HL-60 (cell line): ENCODE measurements around the gene RHOBTB1.

Experiments
- DNase-seq, 2 experiments: peaks; one replicate each; pipeline ENCODE4 v3.0.0-alpha.2; 2010 to 2020; ENCODE audit warnings: low read depth in 1 of 2, low spot score in 1 of 2
- H3K27ac ChIP-seq: fragments of 250-450 bp; sonication (Bioruptor Pico); replicated peaks from 2 replicates; pipeline ENCODE4 v1.5.1; 2020; ENCODE audit warnings: mild to moderate bottlenecking, moderate library complexity
- H3K27me3 ChIP-seq: fragments of 250-450 bp; sonication (Bioruptor Pico); 2 replicates; pipeline ENCODE4 v1.5.1; 2021; ENCODE audit warnings: mild to moderate bottlenecking, moderate library complexity; ENCODE audit not compliant: insufficient read depth, poor library complexity, severe bottlenecking
- H3K4me3 ChIP-seq: replicated peaks from 2 replicates; pipeline ENCODE4 v1.5.1; 2011; ENCODE audit warnings: mild to moderate bottlenecking, control low read depth, low read length; ENCODE audit not compliant: insufficient read depth
- GABPA ChIP-seq: IDR thresholded peaks from 2 replicates; pipeline ENCODE4 v1.6.1; 2012; ENCODE audit warnings: low read depth
- POLR2AphosphoS5 ChIP-seq: IDR thresholded peaks from 2 replicates; pipeline ENCODE4 v1.6.1; 2012; ENCODE audit warnings: low read depth
- REST ChIP-seq: IDR thresholded peaks from 2 replicates; pipeline ENCODE4 v1.6.1; 2012; ENCODE audit warnings: low read depth; ENCODE audit not compliant: insufficient replicate concordance
- SPI1 ChIP-seq: IDR thresholded peaks from 2 replicates; pipeline ENCODE4 v1.6.1; 2012; ENCODE audit warnings: low read depth, mild to moderate bottlenecking, borderline replicate concordance
- TF ChIP-seq, protein P1 (sequence below): IDR thresholded peaks from one replicate; pipeline ENCODE4 v1.5.1; 2011; ENCODE audit warnings: low read length, control low read depth, inconsistent platforms; ENCODE audit not compliant: insufficient read depth

Gene RHOBTB1

GRCh38 chr10:60828489-60828852, 115.5 kb downstream of the RHOBTB1 start:
- H3K27ac ChIP-seq, result no peak overlapping the region
- TF ChIP-seq SPI1 (no peak), POLR2AphosphoS5 (no peak), GABPA (no peak), REST (no peak)
- TF ChIP-seq, protein P1, sequence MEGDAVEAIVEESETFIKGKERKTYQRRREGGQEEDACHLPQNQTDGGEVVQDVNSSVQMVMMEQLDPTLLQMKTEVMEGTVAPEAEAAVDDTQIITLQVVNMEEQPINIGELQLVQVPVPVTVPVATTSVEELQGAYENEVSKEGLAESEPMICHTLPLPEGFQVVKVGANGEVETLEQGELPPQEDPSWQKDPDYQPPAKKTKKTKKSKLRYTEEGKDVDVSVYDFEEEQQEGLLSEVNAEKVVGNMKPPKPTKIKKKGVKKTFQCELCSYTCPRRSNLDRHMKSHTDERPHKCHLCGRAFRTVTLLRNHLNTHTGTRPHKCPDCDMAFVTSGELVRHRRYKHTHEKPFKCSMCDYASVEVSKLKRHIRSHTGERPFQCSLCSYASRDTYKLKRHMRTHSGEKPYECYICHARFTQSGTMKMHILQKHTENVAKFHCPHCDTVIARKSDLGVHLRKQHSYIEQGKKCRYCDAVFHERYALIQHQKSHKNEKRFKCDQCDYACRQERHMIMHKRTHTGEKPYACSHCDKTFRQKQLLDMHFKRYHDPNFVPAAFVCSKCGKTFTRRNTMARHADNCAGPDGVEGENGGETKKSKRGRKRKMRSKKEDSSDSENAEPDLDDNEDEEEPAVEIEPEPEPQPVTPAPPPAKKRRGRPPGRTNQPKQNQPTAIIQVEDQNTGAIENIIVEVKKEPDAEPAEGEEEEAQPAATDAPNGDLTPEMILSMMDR, result no peak
- no peak for DNase-seq
- H3K4me3 ChIP-seq, result no peak overlapping the region
- H3K27me3 ChIP-seq, result peaks cover under 1% of the 10 kb centered on the region

- no peak for DNase-seq
- Histone ChIP-seq H3K27me3 (no peaks in the 10 kb centered on the region), H3K4me3 (no peak overlapping the region), H3K27ac (no peak overlapping the region)
- TF ChIP-seq, protein P1, result no peak
- TF ChIP-seq SPI1 (no peak), REST (no peak)
These were observed 116.0 kb downstream of the RHOBTB1 start for GRCh38 chr10:60827791-60828488.

GRCh38 chr10:60825520-60825919, 118.5 kb downstream of the RHOBTB1 start:
- no peak for DNase-seq
- Histone ChIP-seq H3K27me3 (no peaks in the 10 kb centered on the region), H3K4me3 (no peak overlapping the region), H3K27ac (no peak overlapping the region)
- TF ChIP-seq GABPA (no peak), SPI1 (no peak), POLR2AphosphoS5 (no peak), REST (no peak)
- TF ChIP-seq, protein P1, result no peak
